Left lung (tissue), 10 donors: ENCODE results near the gene SLC35F3. TPM values are rescaled to one million over a fixed set of nuclear protein-coding genes. Genes with fewer than 3 reads are reported as not detected.
"Not testable (repeated sequence)": the region's sequence is repeated elsewhere in the genome, so short reads cannot be mapped to it uniquely, and the experiment has no call there.

Experiments
- ATAC-seq: fragments of 200-7000 bp; cut with Tn5 transposase; one replicate; pipeline ENCODE4 v1.9.1; 2020; ENCODE audit warnings: moderate library complexity
- DNase-seq, 4 donors: peaks; one replicate each; pipeline ENCODE4 v3.0.0-alpha.2; 2013 to 2020
- H3K27ac ChIP-seq, 2 donors: fragments of 200-600 bp; sonication (generic) in 1 of 2; one replicate each; pipeline versions ENCODE4 v1.5.0 to v1.8.0; 2020 to 2021
- H3K27me3 ChIP-seq, 2 donors: fragments of 200-600 bp; sonication (generic) in 1 of 2; one replicate each; pipeline versions ENCODE4 v1.5.0 to v1.8.0; 2020 to 2021
- H3K36me3 ChIP-seq, 2 donors: fragments of 200-600 bp; sonication (generic) in 1 of 2; one replicate each; pipeline versions ENCODE4 v1.5.0 to v1.8.0; 2020 to 2021
- H3K4me1 ChIP-seq, 2 donors: fragments of 200-600 bp; one replicate each; pipeline ENCODE4 v1.8.0; 2021
- H3K4me3 ChIP-seq, 2 donors: fragments of 200-600 bp; sonication (generic) in 1 of 2; one replicate each; pipeline versions ENCODE4 v1.5.0 to v1.8.0; 2020 to 2021; ENCODE audit warnings: mild to moderate bottlenecking in 1 of 2
- H3K9me3 ChIP-seq, 2 donors: fragments of 200-600 bp; sonication (generic) in 1 of 2; one replicate each; pipeline versions ENCODE4 v1.5.0 to v1.8.0; 2020 to 2021
- CTCF ChIP-seq, 2 donors: fragments of 200-600 bp; sonication (generic) in 1 of 2; IDR thresholded peaks; one replicate each; pipeline versions ENCODE4 v1.5.0 to v1.8.0; 2021; ENCODE audit warnings: antibody characterized with exemption in 2 of 2
- intact Hi-C, 2 donors: fragments of 100-400 bp; cut with DNase I; formaldehyde crosslinking; loops; one replicate each; pipeline versions ENCODE4 v1.11.2 to v1.14.2; 2022
- polyA plus RNA-seq, 6 donors: library from polyadenylated mRNA; unstranded; fragments of 120-200 nt; gene quantifications; one replicate each; pipeline ENCODE4 v1.2.1, GENCODE V29; 2013; ENCODE audit not compliant: insufficient read length in 6 of 6
- total RNA-seq, 2 donors: library from RNA; stranded (reverse); fragmentation: NEBNext Ultra II Directional; extraction: Animal tissue kit (Norgen Biotek cat#: 25700); gene quantifications; one replicate each; pipeline ENCODE4 v1.2.1, GENCODE V29; 2021
- donor health status: DM: no; HTN: yes; CAD: no.
- donor health status: DM: no; HTN: no; CAD: no.

Gene SLC35F3
- total and polyA plus RNA-seq, 8 donors = 0.58 to 1.9 (median 1.5) TPM

- no peak overlapping the region for H3K27ac ChIP-seq
- ATAC-seq (no peak), DNase-seq (no peak)
- H3K4me1 ChIP-seq = no peaks in the 10 kb centered on the region
- intact Hi-C loops = no loop called here
- no peaks in the 10 kb centered on the region for H3K27me3 ChIP-seq
- no peak for TF ChIP-seq CTCF (IDR thresholded peaks at IDR 0.05)
- H3K9me3 ChIP-seq = no peaks in the 10 kb centered on the region
- no peaks in the 10 kb centered on the region for H3K36me3 ChIP-seq
- H3K4me3 ChIP-seq = no peak overlapping the region
These were observed 30.8 kb upstream of the SLC35F3 start for GRCh38 chr1:233873666-233874065.

GRCh38 chr1:233879841-233880240 lies 24.6 kb upstream of the SLC35F3 start:
- H3K27ac ChIP-seq = no peak overlapping the region
- no peak overlapping the region for H3K4me3 ChIP-seq
- intact Hi-C loops = no loop called here
- no peaks in the 10 kb centered on the region for H3K4me1 ChIP-seq
- no peaks in the 10 kb centered on the region for H3K9me3 ChIP-seq
- no peaks in the 10 kb centered on the region for H3K27me3 ChIP-seq
- no peak for DNase-seq
- no peak for TF ChIP-seq CTCF (IDR thresholded peaks at IDR 0.05)
- no peak for ATAC-seq
- H3K36me3 ChIP-seq = no peaks in the 10 kb centered on the region

GRCh38 chr1:233883671-233884070 lies 20.8 kb upstream of the SLC35F3 start:
- H3K9me3 ChIP-seq = peaks cover 0 to under 1% of the 10 kb centered on the region in 2 donors
- no peak for TF ChIP-seq CTCF (IDR thresholded peaks at IDR 0.05)
- no peak for DNase-seq
- ATAC-seq = no peak
- H3K36me3 ChIP-seq = no peaks in the 10 kb centered on the region
- no peak overlapping the region for H3K27ac ChIP-seq
- no peak overlapping the region for H3K4me3 ChIP-seq
- no peaks in the 10 kb centered on the region for H3K4me1 ChIP-seq
- H3K27me3 ChIP-seq = no peaks in the 10 kb centered on the region
- intact Hi-C loops = no loop called here

GRCh38 chr1:233884461-233885151 lies 19.9 kb upstream of the SLC35F3 start:
- H3K27ac ChIP-seq = no peak overlapping the region
- H3K36me3 ChIP-seq = no peaks in the 10 kb centered on the region
- no peak overlapping the region for H3K4me3 ChIP-seq
- intact Hi-C loops = no loop called here
- no peak for DNase-seq
- H3K9me3 ChIP-seq = peaks cover 0 to 7% of the 10 kb centered on the region in 2 donors
- no peak for ATAC-seq
- no peaks in the 10 kb centered on the region for H3K27me3 ChIP-seq
- H3K4me1 ChIP-seq = no peaks in the 10 kb centered on the region
- TF ChIP-seq CTCF (IDR thresholded peaks at IDR 0.05) = no peak

GRCh38 chr1:233885196-233885920 lies 19.1 kb upstream of the SLC35F3 start:
- DNase-seq (no peak), ATAC-seq (no peak)
- Histone ChIP-seq H3K36me3 (no peaks in the 10 kb centered on the region), H3K4me1 (no peaks in the 10 kb centered on the region), H3K9me3 (peaks cover 0 to 15% of the 10 kb centered on the region in 2 donors), H3K4me3 (no peak overlapping the region), H3K27ac (no peak overlapping the region), H3K27me3 (no peaks in the 10 kb centered on the region)
- intact Hi-C loops = no loop called here
- TF ChIP-seq CTCF (IDR thresholded peaks at IDR 0.05) = no peak

GRCh38 chr1:233891151-233891550 lies 13.3 kb upstream of the SLC35F3 start:
- H3K27ac ChIP-seq, intact Hi-C loops, H3K27me3 ChIP-seq, H3K36me3 ChIP-seq, DNase-seq, H3K4me1 ChIP-seq, H3K4me3 ChIP-seq, ATAC-seq: not testable (repeated sequence)
- H3K9me3 ChIP-seq = peaks cover 0 to 36% of the 10 kb centered on the region in 2 donors
